ENCODE results near the gene RFC3. TPM values are rescaled to one million over a fixed set of nuclear protein-coding genes. Genes with fewer than 3 reads are reported as not detected.

RFC3 gene, protein sequence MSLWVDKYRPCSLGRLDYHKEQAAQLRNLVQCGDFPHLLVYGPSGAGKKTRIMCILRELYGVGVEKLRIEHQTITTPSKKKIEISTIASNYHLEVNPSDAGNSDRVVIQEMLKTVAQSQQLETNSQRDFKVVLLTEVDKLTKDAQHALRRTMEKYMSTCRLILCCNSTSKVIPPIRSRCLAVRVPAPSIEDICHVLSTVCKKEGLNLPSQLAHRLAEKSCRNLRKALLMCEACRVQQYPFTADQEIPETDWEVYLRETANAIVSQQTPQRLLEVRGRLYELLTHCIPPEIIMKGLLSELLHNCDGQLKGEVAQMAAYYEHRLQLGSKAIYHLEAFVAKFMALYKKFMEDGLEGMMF
- total RNA-seq (2021) (14.2 and 20.4 TPM in 2 replicates), Bru-seq, nascent RNA (percentile 63 among the genes with signal in this experiment), BruChase-seq, experiment 1, labeled RNA remaining after a 2-hour chase (percentile 72 among the genes with signal in this experiment), BruChase-seq, experiment 2, labeled RNA remaining after a 6-hour chase (percentile 70 among the genes with signal in this experiment)
- long read RNA-seq, transcript RFC3-201 (9 exons, 2,402 nt), result major isoform, 47 of 55 reads
- long read RNA-seq, partial matches to known transcripts, result 4 of 55 reads
- long read RNA-seq, other reads (novel, unspliced or antisense), result 4 of 55 reads

- peaks cover 13% of the 10 kb centered on the region for H3K36me3 ChIP-seq (ENCODE audit: low read depth)
- POLR2A ChIA-PET (ENCODE audit: unreplicated experiment), result interaction anchor here (0.6 to 0.7 kb wide), 2 partner anchors 217 to 1333 kb away, joined by 3 to 8 read pairs; no protein-coding TSS in a partner anchor
- CTCF ChIA-PET, result no interaction called here
- no peaks in the 10 kb centered on the region for H3K9me3 ChIP-seq (ENCODE audit: insufficient read depth, low read depth)
- BruUV-seq (replicated peaks), result TSS peak; percentile 45
- TF ChIP-seq CTCF (conservative IDR thresholded peaks at IDR 0.05), result no peak
- TF ChIP-seq EZH2 (IDR thresholded peaks at IDR 0.05; ENCODE audit: low read depth), result no peak
- H3K9me2 ChIP-seq (ENCODE audit: insufficient read depth), result no peaks in the 10 kb centered on the region
- intact Hi-C loops (cut with micrococcal nuclease; ENCODE audit: unreplicated experiment), result loop anchor here (2.0 kb wide), 1 partner anchor 1231 kb away; the partner anchor contains the start of gene PDS5B
- peaks cover 40% of the 10 kb centered on the region for H3K79me2 ChIP-seq (ENCODE audit: low read depth)
- peak; percentile 83 to 86 for DNase-seq
- H3K27me3 ChIP-seq (ENCODE audit: insufficient read depth, low read depth), result no peaks in the 10 kb centered on the region
- H3K4me3 ChIP-seq, result peak within 1 kb of the TSS; percentile 98
- H3F3A ChIP-seq (ENCODE audit: insufficient read depth, low read depth), result peaks cover 6% of the 10 kb centered on the region; the same call in 1 of the 2 replicates
- H2AFZ ChIP-seq, result peak within 1 kb of the TSS; percentile 96
- H3K4me2 ChIP-seq, result peak within 1 kb of the TSS; percentile 94
- peak within 1 kb of the TSS; percentile 68 for H3K27ac ChIP-seq
- H4K20me1 ChIP-seq (ENCODE audit: insufficient read depth), result no peaks in the 10 kb centered on the region
- peaks cover 9% of the 10 kb centered on the region for H3K4me1 ChIP-seq (replicated peaks; ENCODE audit: insufficient read depth)
These were observed at the start of gene RFC3 for GRCh38 chr13:33817901-33818706. Gene RFC3, plus strand, starts transcription at chr13:33818149. Its CDS starts 30 bp downstream, at chr13:33818179.

DNA sequence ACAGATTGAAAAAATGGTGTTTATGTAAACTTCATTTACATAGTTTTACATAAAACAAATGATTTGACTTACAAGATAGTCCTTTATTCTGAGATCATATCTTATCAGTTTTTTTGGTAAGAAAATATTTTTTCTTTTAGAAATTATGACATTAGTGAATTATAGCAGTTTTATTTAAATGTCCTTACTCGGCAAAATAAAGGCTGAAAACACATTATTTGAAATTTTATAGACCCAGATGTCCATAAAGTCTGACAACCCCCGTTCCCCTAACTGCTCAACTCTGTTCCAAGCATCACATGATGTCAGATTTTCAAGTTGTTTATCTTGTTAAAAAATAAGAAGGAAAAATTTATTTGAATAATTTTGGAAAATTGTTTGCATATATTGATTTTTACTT is 46.7 kb upstream of the RFC3 start:
- H3K4me3 ChIP-seq, result no peak overlapping the region
- TF ChIP-seq EZH2 (IDR thresholded peaks at IDR 0.05; ENCODE audit: low read depth), result no peak
- H3K27ac ChIP-seq, result no peak overlapping the region
- H3K79me2 ChIP-seq (ENCODE audit: low read depth), result no peaks in the 10 kb centered on the region
- H3K9me2 ChIP-seq (ENCODE audit: insufficient read depth), result no peaks in the 10 kb centered on the region
- H3F3A ChIP-seq (ENCODE audit: insufficient read depth, low read depth), result no peaks in the 10 kb centered on the region
- ChIA-PET CTCF (no interaction called here), POLR2A (ENCODE audit: unreplicated experiment) (no interaction called here)
- no TSS peak for BruUV-seq (replicated peaks)
- no peaks in the 10 kb centered on the region for H4K20me1 ChIP-seq (ENCODE audit: insufficient read depth)
- DNase-seq, result no peak
- no peaks in the 10 kb centered on the region for H3K27me3 ChIP-seq (ENCODE audit: insufficient read depth, low read depth)
- no peak overlapping the region for H2AFZ ChIP-seq
- H3K9me3 ChIP-seq (ENCODE audit: insufficient read depth, low read depth), result no peaks in the 10 kb centered on the region
- intact Hi-C loops (cut with micrococcal nuclease; ENCODE audit: unreplicated experiment), result no loop called here
- H3K4me1 ChIP-seq (replicated peaks; ENCODE audit: insufficient read depth), result no peaks in the 10 kb centered on the region
- H3K36me3 ChIP-seq (ENCODE audit: low read depth), result no peaks in the 10 kb centered on the region
- H3K4me2 ChIP-seq, result no peak overlapping the region

DNA sequence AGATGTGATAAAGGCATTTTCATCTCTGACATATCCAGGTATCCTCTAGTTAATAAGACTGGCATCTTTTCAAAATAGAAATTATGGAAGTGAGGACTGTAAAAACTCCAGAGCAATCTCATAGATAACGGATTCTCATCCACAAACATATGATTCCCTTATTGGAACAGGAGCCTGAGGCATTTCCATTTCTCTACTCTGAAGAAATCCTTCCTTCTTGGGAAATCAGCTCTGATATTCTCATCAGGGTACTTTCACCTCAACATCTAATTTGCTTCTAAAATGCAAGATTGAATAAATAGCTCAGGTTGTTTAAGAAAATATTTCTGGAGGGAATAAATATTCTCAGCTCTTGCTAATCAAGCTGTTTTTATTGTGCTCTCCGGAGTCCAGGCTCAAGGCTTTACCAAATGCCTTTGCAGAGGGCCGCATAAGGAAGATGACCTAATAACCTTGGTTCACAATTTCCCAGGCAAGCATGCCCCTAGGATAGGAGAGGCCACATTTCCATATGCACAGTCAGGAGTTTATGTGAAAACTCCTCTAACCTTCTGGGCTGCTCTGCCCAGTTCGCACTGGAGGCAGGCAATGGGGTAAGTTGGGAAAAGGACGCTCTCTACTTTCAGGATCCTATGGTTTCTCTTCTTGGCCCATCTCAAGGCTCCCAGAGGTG is 44.0 kb upstream of the RFC3 start:
- no peak for DNase-seq
- TF ChIP-seq EZH2 (IDR thresholded peaks at IDR 0.05; ENCODE audit: low read depth), result no peak
- TF ChIP-seq CTCF (conservative IDR thresholded peaks at IDR 0.05), result no peak
- Histone ChIP-seq H3K4me1 (replicated peaks; ENCODE audit: insufficient read depth) (no peaks in the 10 kb centered on the region), H4K20me1 (ENCODE audit: insufficient read depth) (no peaks in the 10 kb centered on the region), H3K4me3 (no peak overlapping the region), H3K27ac (no peak overlapping the region), H3F3A (ENCODE audit: insufficient read depth, low read depth) (no peaks in the 10 kb centered on the region), H3K4me2 (no peak overlapping the region), H3K79me2 (ENCODE audit: low read depth) (no peaks in the 10 kb centered on the region), H2AFZ (no peak overlapping the region), H3K27me3 (ENCODE audit: insufficient read depth, low read depth) (no peaks in the 10 kb centered on the region), H3K36me3 (ENCODE audit: low read depth) (no peaks in the 10 kb centered on the region), H3K9me2 (ENCODE audit: insufficient read depth) (no peaks in the 10 kb centered on the region), H3K9me3 (ENCODE audit: insufficient read depth, low read depth) (no peaks in the 10 kb centered on the region)
- BruUV-seq (replicated peaks), result no TSS peak
- ChIA-PET CTCF (no interaction called here), POLR2A (ENCODE audit: unreplicated experiment) (no interaction called here)
- intact Hi-C loops (cut with micrococcal nuclease; ENCODE audit: unreplicated experiment), result no loop called here

Measured in PC-9 (cell line).